SU-DHL-6 (cell line): Measurements from ENCODE around the gene PHF13.

Experiments
- H2AFZ ChIP-seq: fragments of 200-600 bp; sonication (generic); 2 replicates; pipeline ENCODE4 v1.6.1; 2014; ENCODE audit warnings: low read depth, mild to moderate bottlenecking, moderate library complexity, mixed read lengths, antibody characterized with exemption, low read length; ENCODE audit not compliant: severe bottlenecking
- H3F3A ChIP-seq: fragments of 200-600 bp; shearing (Covaris generic); 2 replicates; pipeline ENCODE4 v1.6.0; 2016; ENCODE audit warnings: antibody characterized with exemption, mild to moderate bottlenecking; ENCODE audit not compliant: insufficient read depth
- H3K27ac ChIP-seq: fragments of 200-600 bp; sonication (generic); 2 replicates; pipeline ENCODE4 v1.5.1; 2016; ENCODE audit warnings: low read depth, mild to moderate bottlenecking, low read length, moderate library complexity, mixed read lengths
- H3K27me3 ChIP-seq: fragments of 200-600 bp; sonication (generic), shearing (Covaris generic); 2 replicates; pipeline ENCODE4 v1.6.0; 2014; ENCODE audit warnings: mild to moderate bottlenecking, low read length
- H3K36me3 ChIP-seq: fragments of 200-600 bp; sonication (generic); 2 replicates; pipeline ENCODE4 v1.6.1; 2014; ENCODE audit warnings: mild to moderate bottlenecking, low read length, mixed read lengths
- H3K4me2 ChIP-seq: fragments of 300-600, 200-600 bp; shearing (Covaris generic), sonication (generic); 2 replicates; pipeline ENCODE4 v1.6.0; 2014; ENCODE audit warnings: low read length, low read depth, mild to moderate bottlenecking; ENCODE audit not compliant: poor library complexity, severe bottlenecking
- H3K4me3 ChIP-seq: fragments of 200-600 bp; sonication (generic); 2 replicates; pipeline ENCODE4 v1.5.1; 2014; ENCODE audit warnings: antibody characterized with exemption, low read length, mild to moderate bottlenecking, mixed read lengths; ENCODE audit not compliant: insufficient read depth, poor library complexity, severe bottlenecking
- H3K79me2 ChIP-seq: fragments of 200-600 bp; sonication (generic); 2 replicates; pipeline ENCODE4 v1.6.1; 2014; ENCODE audit warnings: mild to moderate bottlenecking, low read length, moderate library complexity; ENCODE audit not compliant: insufficient read depth
- H3K9ac ChIP-seq: fragments of 200-600 bp; sonication (generic); 2 replicates; pipeline ENCODE4 v1.7.0; 2014; ENCODE audit warnings: mild to moderate bottlenecking, low read length
- H3K9me2 ChIP-seq: fragments of 200-600 bp; sonication (generic); replicated peaks from 2 replicates; pipeline ENCODE4 v1.6.1; 2014; ENCODE audit warnings: low read length; ENCODE audit not compliant: insufficient read depth
- H3K9me3 ChIP-seq: fragments of 200-600 bp; sonication (generic); 2 replicates; pipeline ENCODE4 v1.6.1; 2014; ENCODE audit warnings: low read length, mixed read lengths; ENCODE audit not compliant: insufficient read depth
- H4K20me1 ChIP-seq: fragments of 200-600 bp; sonication (generic); 2 replicates; pipeline ENCODE4 v1.6.1; 2014; ENCODE audit warnings: low read depth, mild to moderate bottlenecking, antibody characterized with exemption, low read length, moderate library complexity, mixed read lengths
- EZH2phosphoT487 ChIP-seq: fragments of 200-600 bp; sonication (generic), shearing (Covaris generic); conservative IDR thresholded peaks from 2 replicates; pipeline ENCODE4 v1.6.1; 2018; ENCODE audit warnings: mild to moderate bottlenecking, antibody characterized with exemption, low read length, moderate library complexity, mixed read lengths
- TF ChIP-seq, protein P1 (sequence below): fragments of 200-600 bp; sonication (generic); IDR thresholded peaks from one replicate; pipeline ENCODE4 v1.5.1; 2017; ENCODE audit warnings: antibody characterized with exemption, mild to moderate bottlenecking, low read length, moderate library complexity; ENCODE audit not compliant: insufficient read depth, poor library complexity, severe bottlenecking

Gene PHF13

DNA sequence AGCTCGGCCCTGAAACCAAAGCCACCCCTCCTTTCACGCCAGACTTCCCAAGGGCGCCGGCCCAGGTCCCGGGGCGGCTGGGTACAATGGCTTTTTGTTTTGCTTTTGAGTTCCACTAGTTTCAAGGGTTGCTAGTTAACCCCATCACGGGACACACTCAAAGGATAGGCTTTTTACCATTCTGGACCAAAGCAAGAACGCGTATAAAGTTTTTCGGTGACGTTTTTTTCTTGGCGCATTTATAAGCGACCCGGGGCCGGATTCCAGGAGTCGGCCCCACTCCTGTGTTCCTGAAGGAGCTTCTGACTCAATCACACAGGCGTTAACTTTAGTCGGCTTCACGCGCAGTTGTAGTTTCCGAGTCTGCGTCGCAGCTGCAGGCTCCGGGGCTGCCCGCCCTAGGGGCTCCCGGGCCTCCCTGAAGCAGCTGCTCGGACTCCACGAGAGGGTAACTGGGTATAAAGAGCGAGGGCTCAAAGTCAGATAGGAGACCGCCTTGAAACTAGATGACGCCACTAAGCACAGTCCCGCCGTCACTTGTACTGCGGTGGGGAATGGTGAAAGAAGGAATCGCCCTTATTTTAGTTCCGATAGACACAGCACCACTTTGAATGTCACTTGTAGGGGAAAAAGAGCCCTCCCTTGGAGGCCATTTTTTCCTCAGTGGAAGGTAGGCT, 10.2 kb upstream of the PHF13 start:
- no peaks in the 10 kb centered on the region for H3K36me3 ChIP-seq
- H3K9me2 ChIP-seq, result no peaks in the 10 kb centered on the region
- H3K9me3 ChIP-seq, result no peaks in the 10 kb centered on the region
- no peaks in the 10 kb centered on the region for H4K20me1 ChIP-seq
- no peaks in the 10 kb centered on the region for H3K79me2 ChIP-seq
- peak overlapping the region; percentile 63 for H3K9ac ChIP-seq
- peak overlapping the region; percentile 76 for H2AFZ ChIP-seq
- no peaks in the 10 kb centered on the region for H3K27me3 ChIP-seq
- peak overlapping the region; percentile 56 for H3K4me3 ChIP-seq
- TF ChIP-seq EZH2phosphoT487, result no peak
- TF ChIP-seq, protein P1, sequence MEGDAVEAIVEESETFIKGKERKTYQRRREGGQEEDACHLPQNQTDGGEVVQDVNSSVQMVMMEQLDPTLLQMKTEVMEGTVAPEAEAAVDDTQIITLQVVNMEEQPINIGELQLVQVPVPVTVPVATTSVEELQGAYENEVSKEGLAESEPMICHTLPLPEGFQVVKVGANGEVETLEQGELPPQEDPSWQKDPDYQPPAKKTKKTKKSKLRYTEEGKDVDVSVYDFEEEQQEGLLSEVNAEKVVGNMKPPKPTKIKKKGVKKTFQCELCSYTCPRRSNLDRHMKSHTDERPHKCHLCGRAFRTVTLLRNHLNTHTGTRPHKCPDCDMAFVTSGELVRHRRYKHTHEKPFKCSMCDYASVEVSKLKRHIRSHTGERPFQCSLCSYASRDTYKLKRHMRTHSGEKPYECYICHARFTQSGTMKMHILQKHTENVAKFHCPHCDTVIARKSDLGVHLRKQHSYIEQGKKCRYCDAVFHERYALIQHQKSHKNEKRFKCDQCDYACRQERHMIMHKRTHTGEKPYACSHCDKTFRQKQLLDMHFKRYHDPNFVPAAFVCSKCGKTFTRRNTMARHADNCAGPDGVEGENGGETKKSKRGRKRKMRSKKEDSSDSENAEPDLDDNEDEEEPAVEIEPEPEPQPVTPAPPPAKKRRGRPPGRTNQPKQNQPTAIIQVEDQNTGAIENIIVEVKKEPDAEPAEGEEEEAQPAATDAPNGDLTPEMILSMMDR, result no peak
- H3K4me2 ChIP-seq, result peak overlapping the region; percentile 80
- peaks cover 10% of the 10 kb centered on the region; the same call in 1 of the 2 replicates for H3F3A ChIP-seq
- H3K27ac ChIP-seq, result no peak overlapping the region

DNA sequence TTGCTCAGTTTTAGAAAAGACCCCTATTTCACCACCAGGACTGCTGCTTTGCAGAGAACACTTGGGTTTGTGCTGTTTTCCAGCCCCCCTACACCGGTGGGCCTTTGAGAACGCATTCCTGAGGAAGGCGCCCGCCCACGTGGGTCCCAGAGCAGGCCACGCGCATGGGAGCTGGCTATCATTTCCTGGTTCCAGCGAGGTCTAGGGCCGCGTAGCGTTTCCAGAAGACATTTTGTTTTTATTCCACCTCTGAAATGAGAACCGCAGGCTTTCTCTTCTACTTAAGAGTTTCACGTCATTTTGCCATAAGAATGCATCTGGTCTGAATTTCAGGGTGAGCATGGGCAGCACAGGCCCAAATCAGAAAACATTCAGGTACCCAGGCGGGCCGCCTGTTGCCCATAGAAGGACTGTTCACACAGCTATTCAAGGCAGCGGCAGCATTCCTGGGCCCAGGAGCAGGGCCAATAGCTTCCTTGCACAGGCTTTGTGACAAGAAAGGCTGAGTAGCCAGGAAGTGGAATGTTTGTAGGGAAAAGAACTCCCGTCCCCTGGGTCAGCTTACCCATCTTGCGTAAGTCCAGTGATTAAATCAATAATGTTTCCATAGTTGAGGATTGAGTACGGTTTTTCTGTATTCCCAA, 9.5 kb upstream of the PHF13 start:
- Histone ChIP-seq H3K4me3 (no peak overlapping the region), H2AFZ (no peak overlapping the region), H3K79me2 (no peaks in the 10 kb centered on the region), H3K27me3 (no peaks in the 10 kb centered on the region), H3K36me3 (no peaks in the 10 kb centered on the region), H3K27ac (no peak overlapping the region), H3K9me2 (no peaks in the 10 kb centered on the region), H3F3A (peaks cover 10% of the 10 kb centered on the region; the same call in 1 of the 2 replicates), H4K20me1 (no peaks in the 10 kb centered on the region), H3K9ac (no peak overlapping the region), H3K4me2 (no peak overlapping the region), H3K9me3 (no peaks in the 10 kb centered on the region)
- TF ChIP-seq, protein P1, result no peak
- no peak for TF ChIP-seq EZH2phosphoT487

DNA sequence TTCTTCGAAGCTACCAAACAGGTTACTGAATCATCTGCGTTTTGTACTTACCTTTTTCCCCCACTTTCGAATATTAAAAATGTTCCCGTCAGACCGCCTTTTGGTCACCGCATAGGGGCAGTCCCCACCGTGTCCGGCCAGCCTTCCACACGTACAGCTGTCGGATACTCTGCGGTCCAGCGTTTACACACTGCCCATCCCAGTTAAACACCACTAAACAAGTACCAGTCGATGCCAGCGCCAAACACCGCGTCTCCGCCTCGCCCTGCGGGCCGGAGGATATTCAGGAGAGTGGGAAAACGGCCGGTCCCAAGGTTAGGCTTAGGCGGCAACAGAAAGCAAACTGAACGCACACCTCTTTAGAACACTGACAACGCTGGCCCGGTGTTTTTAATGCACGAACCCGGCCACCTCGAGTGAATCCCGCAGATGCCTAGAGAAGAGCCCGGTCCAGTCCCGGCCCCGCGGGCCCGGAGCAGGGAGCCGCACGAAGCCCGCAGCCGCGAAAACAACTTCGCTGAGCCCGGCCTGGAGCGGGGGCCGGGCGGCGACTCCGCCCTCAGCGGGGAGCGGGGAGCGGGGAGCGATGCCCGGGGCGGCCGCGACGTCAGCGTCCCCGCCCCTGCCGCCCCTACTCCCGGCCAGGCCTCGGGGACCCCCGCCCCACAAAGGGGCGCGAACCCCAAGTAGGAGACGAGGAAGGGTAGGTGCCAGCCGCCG, 730 bp upstream of the PHF13 start:
- TF ChIP-seq, protein P1, result no peak
- TF ChIP-seq EZH2phosphoT487, result no peak
- Histone ChIP-seq H3K4me2 (peak overlapping the region; percentile 86), H3K4me3 (peak overlapping the region; percentile 66), H3K9me3 (no peaks in the 10 kb centered on the region), H3K79me2 (peaks cover 25% of the 10 kb centered on the region), H3K27me3 (no peaks in the 10 kb centered on the region), H3K36me3 (no peaks in the 10 kb centered on the region), H3K9me2 (no peaks in the 10 kb centered on the region), H3K27ac (no peak overlapping the region), H3F3A (0 out of 2 replicates have a peak, but pooled peaks cover 6% of the 10 kb centered on the region), H4K20me1 (no peaks in the 10 kb centered on the region), H3K9ac (peak overlapping the region; percentile 66), H2AFZ (peak overlapping the region; percentile 81)
